ENCODE data around the gene YAP1. TPM values are rescaled to one million over a fixed set of nuclear protein-coding genes. Genes with fewer than 3 reads are reported as not detected.
"Not testable (repeated sequence)": the region's sequence is repeated elsewhere in the genome, so short reads cannot be mapped to it uniquely, and the experiment has no call there.

The YAP1 gene
- total RNA-seq, 1 donor from 2014 or later: 84.8 TPM

DNA sequence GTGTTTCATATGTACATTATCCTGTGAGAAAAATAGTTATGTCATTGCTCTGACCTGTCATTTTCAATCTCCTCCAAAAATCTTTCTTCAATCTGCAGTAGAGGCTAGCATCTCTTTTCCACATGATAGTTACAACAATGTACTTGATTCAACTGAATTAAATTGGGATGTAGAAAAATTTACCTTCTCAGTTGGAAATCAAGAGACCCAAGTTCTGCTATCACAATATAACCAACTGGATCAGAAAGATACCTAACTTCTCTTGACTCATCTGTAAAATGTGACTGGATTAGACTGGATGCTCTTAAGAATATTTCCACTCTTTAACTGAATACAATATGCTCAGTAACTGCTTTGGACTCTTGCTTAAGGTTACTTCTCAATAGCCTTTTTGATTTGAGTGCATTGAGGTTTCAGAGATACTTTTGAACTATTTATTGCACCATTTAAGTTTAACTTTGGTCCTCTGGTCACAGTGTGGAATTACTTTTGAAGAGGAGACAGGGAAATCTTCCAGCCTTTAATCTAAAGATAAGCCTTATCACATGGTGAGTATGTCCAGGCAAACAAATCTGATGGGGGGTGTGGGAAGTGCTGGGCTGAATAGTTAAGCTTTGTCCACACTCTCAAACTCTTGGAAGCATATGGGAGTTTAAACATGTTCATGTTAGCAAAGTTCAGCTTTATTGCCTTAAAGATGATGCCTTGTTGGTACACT is 82.3 kb downstream of the YAP1 start:
- H3K4me3 ChIP-seq (ENCODE audit: low read depth, low read length): no peak overlapping the region
- DNase-seq (ENCODE audit: low read depth): no peak
- TF ChIP-seq, protein P1, sequence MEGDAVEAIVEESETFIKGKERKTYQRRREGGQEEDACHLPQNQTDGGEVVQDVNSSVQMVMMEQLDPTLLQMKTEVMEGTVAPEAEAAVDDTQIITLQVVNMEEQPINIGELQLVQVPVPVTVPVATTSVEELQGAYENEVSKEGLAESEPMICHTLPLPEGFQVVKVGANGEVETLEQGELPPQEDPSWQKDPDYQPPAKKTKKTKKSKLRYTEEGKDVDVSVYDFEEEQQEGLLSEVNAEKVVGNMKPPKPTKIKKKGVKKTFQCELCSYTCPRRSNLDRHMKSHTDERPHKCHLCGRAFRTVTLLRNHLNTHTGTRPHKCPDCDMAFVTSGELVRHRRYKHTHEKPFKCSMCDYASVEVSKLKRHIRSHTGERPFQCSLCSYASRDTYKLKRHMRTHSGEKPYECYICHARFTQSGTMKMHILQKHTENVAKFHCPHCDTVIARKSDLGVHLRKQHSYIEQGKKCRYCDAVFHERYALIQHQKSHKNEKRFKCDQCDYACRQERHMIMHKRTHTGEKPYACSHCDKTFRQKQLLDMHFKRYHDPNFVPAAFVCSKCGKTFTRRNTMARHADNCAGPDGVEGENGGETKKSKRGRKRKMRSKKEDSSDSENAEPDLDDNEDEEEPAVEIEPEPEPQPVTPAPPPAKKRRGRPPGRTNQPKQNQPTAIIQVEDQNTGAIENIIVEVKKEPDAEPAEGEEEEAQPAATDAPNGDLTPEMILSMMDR (conservative IDR thresholded peaks at IDR 0.05; ENCODE audit: low read depth, low read length): no peak

DNA sequence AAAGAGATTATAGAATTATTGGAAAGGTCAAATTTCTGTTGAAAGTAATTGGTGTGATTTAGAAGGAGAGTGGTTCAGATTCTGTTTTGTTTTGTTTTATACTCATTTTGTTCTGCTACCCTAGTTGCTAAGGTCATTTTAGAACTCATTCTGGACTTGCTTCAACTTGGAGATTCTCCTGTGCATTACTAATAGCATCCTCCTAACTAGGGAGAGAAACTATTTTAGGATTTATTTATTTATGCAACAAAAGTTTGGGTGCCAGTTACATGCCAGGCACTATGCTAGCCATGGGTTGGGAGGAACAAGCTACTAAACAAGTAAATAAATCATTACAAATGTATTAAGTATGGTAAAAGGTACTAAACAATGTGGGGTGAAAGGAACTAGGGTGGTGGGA is 84.0 kb downstream of the YAP1 start:
- H3K4me3 ChIP-seq (ENCODE audit: low read depth, low read length): no peak overlapping the region
- TF ChIP-seq, protein P1 (conservative IDR thresholded peaks at IDR 0.05; ENCODE audit: low read depth, low read length): no peak
- DNase-seq (ENCODE audit: low read depth): no peak

- TF ChIP-seq, protein P1 (conservative IDR thresholded peaks at IDR 0.05; ENCODE audit: low read depth, low read length): no peak
Measured at GRCh38 chr11:102194990-102195389, 84.7 kb downstream of the YAP1 start.

DNA sequence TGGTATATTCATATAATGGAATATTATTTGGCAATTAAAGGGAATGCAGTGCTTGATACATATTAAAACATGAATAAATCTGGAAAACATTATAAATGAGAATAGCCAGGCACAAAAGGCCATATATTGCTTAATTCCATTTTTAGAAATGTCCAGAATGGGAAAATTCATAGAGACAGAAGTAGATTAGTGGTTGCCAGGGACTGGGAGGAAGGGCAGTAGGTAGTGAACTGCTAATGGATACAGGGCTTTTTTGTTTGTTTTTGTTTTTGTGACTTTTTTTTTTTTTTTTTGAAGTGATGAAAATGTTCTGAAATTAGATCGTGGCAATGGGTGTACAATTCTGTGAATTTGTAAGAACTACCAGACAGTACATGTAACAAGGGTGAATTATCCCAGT is 86.1 kb downstream of the YAP1 start:
- H3K4me3 ChIP-seq (ENCODE audit: low read depth, low read length): no peak overlapping the region
- DNase-seq (ENCODE audit: low read depth): no peak
- TF ChIP-seq, protein P1 (conservative IDR thresholded peaks at IDR 0.05; ENCODE audit: low read depth, low read length): no peak

More at GRCh38 chr11:102194990-102195389, 84.7 kb downstream of the YAP1 start:
- no peak for DNase-seq (ENCODE audit: low read depth)
- H3K4me3 ChIP-seq (ENCODE audit: low read depth, low read length): no peak overlapping the region

DNA sequence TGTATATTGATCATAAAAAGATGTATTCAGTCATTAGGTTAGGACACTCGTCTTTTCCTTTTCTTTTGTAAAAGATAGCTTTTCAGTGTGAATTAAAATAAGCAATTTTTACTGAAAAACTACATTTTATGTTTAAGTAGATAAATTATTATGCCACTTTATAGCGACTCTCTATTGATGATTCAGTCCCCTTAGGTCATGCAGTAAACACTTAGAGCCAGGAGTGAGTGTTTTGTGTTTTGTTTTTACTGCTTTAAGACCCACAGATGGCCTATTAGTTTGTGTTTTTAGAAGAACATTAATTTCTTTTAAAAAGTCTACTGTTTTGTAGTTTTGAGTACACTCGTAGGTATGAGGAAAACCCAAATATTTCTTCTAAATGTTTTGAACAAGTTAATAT is 86.6 kb downstream of the YAP1 start:
- no peak for DNase-seq (ENCODE audit: low read depth)
- TF ChIP-seq, protein P1 (conservative IDR thresholded peaks at IDR 0.05; ENCODE audit: low read depth, low read length): no peak
- H3K4me3 ChIP-seq (ENCODE audit: low read depth, low read length): no peak overlapping the region

DNA sequence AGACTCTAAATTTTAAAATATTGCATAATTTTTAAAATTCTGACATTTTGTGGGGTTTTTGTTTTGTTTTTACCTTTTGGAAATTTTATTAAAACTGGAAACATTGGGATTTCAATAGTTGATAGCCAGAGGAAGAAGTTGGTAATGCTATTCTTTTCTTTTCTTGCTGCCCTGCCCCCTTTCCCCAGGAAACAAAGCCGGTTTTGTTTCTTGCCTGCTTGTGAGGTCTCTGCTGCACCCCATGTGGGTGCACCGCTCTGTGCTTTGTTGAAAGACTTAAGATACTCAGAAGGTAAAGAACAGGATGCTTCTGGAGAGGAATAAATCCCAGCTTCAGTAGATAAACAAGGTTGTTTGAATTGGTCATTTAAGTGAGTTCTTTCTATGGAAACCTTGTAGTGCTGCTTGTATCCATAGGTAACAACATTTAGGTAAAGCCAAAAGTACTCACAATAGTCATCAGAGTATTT is 87.5 kb downstream of the YAP1 start:
- DNase-seq (ENCODE audit: low read depth): no peak
- TF ChIP-seq, protein P1 (conservative IDR thresholded peaks at IDR 0.05; ENCODE audit: low read depth, low read length): no peak
- no peak overlapping the region for H3K4me3 ChIP-seq (ENCODE audit: low read depth, low read length)

GRCh38 chr11:102199673-102200072 is 89.4 kb downstream of the YAP1 start:
- no peak overlapping the region for H3K4me3 ChIP-seq (ENCODE audit: low read depth, low read length)
- DNase-seq (ENCODE audit: low read depth): no peak

DNA sequence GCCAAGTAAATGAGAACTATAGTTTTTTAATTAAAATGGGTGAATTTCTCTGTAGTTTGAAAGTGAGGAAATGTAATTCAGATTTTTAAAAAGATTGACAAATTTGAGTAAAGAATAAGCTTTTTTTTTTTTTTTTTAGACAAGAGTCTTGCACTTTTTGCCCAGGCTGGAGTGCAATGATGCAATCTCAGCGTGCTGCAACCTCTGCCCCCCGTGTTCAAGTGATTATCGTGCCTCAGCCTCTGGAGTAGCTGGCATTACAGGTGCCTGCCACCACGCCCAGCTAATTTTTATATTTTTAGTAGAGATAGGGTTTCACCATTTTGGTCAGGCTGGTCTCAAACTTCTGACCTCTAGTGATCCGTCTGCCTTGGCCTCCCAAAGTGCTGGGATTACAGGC is 90.1 kb downstream of the YAP1 start:
- not testable (repeated sequence) for DNase-seq (ENCODE audit: low read depth); H3K4me3 ChIP-seq (ENCODE audit: low read depth, low read length)

More at GRCh38 chr11:102199673-102200072, 89.4 kb downstream of the YAP1 start:
- TF ChIP-seq, protein P1 (conservative IDR thresholded peaks at IDR 0.05; ENCODE audit: low read depth, low read length): no peak

All from epithelial cell of proximal tubule (primary cell).